SK-N-SH (cell line): ENCODE data around the gene SZRD1. TPM values are rescaled to one million over a fixed set of nuclear protein-coding genes. Genes with fewer than 3 reads are reported as not detected.
A peak's percentile ranks its signal among the peaks of the same experiment; 100 is the strongest.

Experiments used
- CTCF ChIA-PET: fragments of 300-600, 350-600 bp; formaldehyde crosslinking; extraction: SDS; loops from one replicate; lab custom pipeline; 2021; lab: Yijun Ruan, JAX
- POLR2A ChIA-PET: fragments of 350-600 bp; sonication (Branson Sonifier 250); formaldehyde crosslinking; extraction: SDS; loops from one replicate; lab custom pipeline; 2020; ENCODE audit warnings: antibody characterized with exemption, inconsistent platforms; lab: Yijun Ruan, JAX
- DNase-seq: peaks from one replicate; pipeline ENCODE4 v3.0.0; 2012
- H2AFZ ChIP-seq: fragments of 200-600 bp; sonication (generic); 2 replicates; pipeline ENCODE4 v1.8.1; 2016; ENCODE audit warnings: antibody characterized with exemption, mild to moderate bottlenecking, low read depth
- H3F3A ChIP-seq: fragments of 200-600 bp; sonication (generic); replicated peaks from 2 replicates; pipeline ENCODE3; 2016; ENCODE audit warnings: antibody characterized with exemption, mild to moderate bottlenecking; ENCODE audit not compliant: insufficient read depth
- H3K27ac ChIP-seq, 2 experiments: fragments of 200-500 bp in 1 of 2; fragments of 200-600 bp in 1 of 2; sonication (Bioruptor generic) in 1 of 2; sonication (generic), shearing (Covaris generic) in 1 of 2; 2 replicates each; pipeline versions ENCODE4 v1.5.1 to v1.6.1; 2014 to 2016; ENCODE audit warnings: low read depth in 2 of 2, inconsistent platforms in 1 of 2, low read length in 1 of 2, mild to moderate bottlenecking in 1 of 2, mixed read lengths in 1 of 2
- H3K27me3 ChIP-seq: fragments of 200-600 bp; sonication (generic), shearing (Covaris generic); 2 replicates; pipeline ENCODE4 v1.6.1; 2016; ENCODE audit warnings: mixed run types; ENCODE audit not compliant: insufficient read depth
- H3K36me3 ChIP-seq, 2 experiments: fragments of 200-500 bp in 1 of 2; fragments of 200-600 bp in 1 of 2; sonication (Bioruptor generic) in 1 of 2; sonication (generic) in 1 of 2; replicated peaks in 1 of 2; 2 replicates each; pipeline versions ENCODE3 to v1.5.1; 2014 to 2016; ENCODE audit warnings: low read length in 1 of 2, mild to moderate bottlenecking in 1 of 2; ENCODE audit not compliant: insufficient read depth in 2 of 2, control insufficient read depth in 1 of 2
- H3K4me1 ChIP-seq, 2 experiments: fragments of 200-500 bp in 1 of 2; fragments of 200-600 bp in 1 of 2; sonication (Bioruptor generic) in 1 of 2; sonication (generic), shearing (Covaris generic) in 1 of 2; 2 replicates each; pipeline versions ENCODE4 v1.5.1 to v1.6.1; 2014 to 2016; ENCODE audit warnings: low read depth in 1 of 2, low read length in 1 of 2, mixed run types in 1 of 2; ENCODE audit not compliant: insufficient read depth in 2 of 2, control insufficient read depth in 1 of 2
- H3K4me2 ChIP-seq: fragments of 200-600 bp; sonication (generic), shearing (Covaris generic); 2 replicates; pipeline ENCODE4 v1.6.1; 2017; ENCODE audit warnings: mixed run types
- H3K4me3 ChIP-seq, 2 experiments: fragments of 200-500 bp in 1 of 2; fragments of 200-600 bp in 1 of 2; sonication (Bioruptor generic) in 1 of 2; sonication (generic), shearing (Covaris generic) in 1 of 2; 2 replicates each; pipeline versions ENCODE4 v1.5.1 to v1.8.1; 2014 to 2016; ENCODE audit warnings: low read depth in 2 of 2, inconsistent platforms in 1 of 2, low read length in 1 of 2, mild to moderate bottlenecking in 1 of 2, mixed read lengths in 1 of 2, moderate library complexity in 1 of 2
- H3K79me2 ChIP-seq: fragments of 200-600 bp; sonication (generic); 2 replicates; pipeline ENCODE4 v1.8.1; 2017; ENCODE audit warnings: mild to moderate bottlenecking; ENCODE audit not compliant: insufficient read depth
- H3K9ac ChIP-seq: fragments of 200-600 bp; sonication (generic); 2 replicates; pipeline ENCODE4 v1.6.1; 2017; ENCODE audit warnings: mixed run types
- H3K9me2 ChIP-seq: fragments of 200-600 bp; sonication (generic); 2 replicates; pipeline ENCODE4 v1.6.1; 2017; ENCODE audit warnings: mixed run types
- H3K9me3 ChIP-seq: fragments of 200-600 bp; sonication (generic); 2 replicates; pipeline ENCODE4 v1.6.1; 2017; ENCODE audit warnings: mixed run types, mild to moderate bottlenecking, moderate library complexity
- H4K20me1 ChIP-seq: fragments of 200-600 bp; sonication (generic); 2 replicates; pipeline ENCODE4 v1.6.1; 2017; ENCODE audit warnings: mild to moderate bottlenecking, mixed run types; ENCODE audit not compliant: insufficient read depth
- CHD2 ChIP-seq: fragments of 150-350 bp; IDR thresholded peaks from 2 replicates; pipeline ENCODE4 v1.6.1; 2018; ENCODE audit warnings: low read length; ENCODE audit not compliant: partially characterized antibody
- CTCF ChIP-seq: fragments of 200-600 bp; sonication (generic); IDR thresholded peaks from 2 replicates; pipeline ENCODE4 v1.6.1; 2017; ENCODE audit warnings: antibody characterized with exemption, mild to moderate bottlenecking, moderate library complexity
- ELF1 ChIP-seq: IDR thresholded peaks from 2 replicates; pipeline ENCODE4 v1.4.0; 2012
- EZH2phosphoT487 ChIP-seq: fragments of 200-600 bp; sonication (generic); IDR thresholded peaks from 2 replicates; pipeline ENCODE4 v1.6.1; 2017; ENCODE audit warnings: low read depth, mixed run types, mild to moderate bottlenecking, antibody characterized with exemption, moderate library complexity, borderline replicate concordance
- FOSL2 ChIP-seq: IDR thresholded peaks from 2 replicates; pipeline ENCODE4 v1.4.0; 2012; ENCODE audit warnings: low read depth, mild to moderate bottlenecking, moderate library complexity, borderline replicate concordance
- FOXM1 ChIP-seq: IDR thresholded peaks from 2 replicates; pipeline ENCODE4 v1.4.0; 2012; ENCODE audit warnings: low read depth, mild to moderate bottlenecking
- GABPA ChIP-seq: IDR thresholded peaks from 2 replicates; pipeline ENCODE4 v1.4.0; 2012; ENCODE audit warnings: low read depth, mild to moderate bottlenecking
- GATA2 ChIP-seq: sonication (generic); formaldehyde crosslinking; IDR thresholded peaks from 2 replicates; pipeline ENCODE4 v1.5.0; 2020; ENCODE audit warnings: mild to moderate bottlenecking, missing genetic modification reagents
- JUND ChIP-seq: IDR thresholded peaks from 2 replicates; pipeline ENCODE4 v1.4.0; 2012
- MAX ChIP-seq: IDR thresholded peaks from 2 replicates; pipeline ENCODE4 v1.4.0; 2012; ENCODE audit warnings: low read depth
- MXI1 ChIP-seq: IDR thresholded peaks from 2 replicates; pipeline ENCODE4 v1.6.1; 2012; ENCODE audit warnings: mild to moderate bottlenecking, low read depth, low read length, improper control_type of control experiment
- RAD21 ChIP-seq: IDR thresholded peaks from 2 replicates; pipeline ENCODE4 v1.6.1; 2012; ENCODE audit warnings: mild to moderate bottlenecking, low read length
- RXRA ChIP-seq: IDR thresholded peaks from 2 replicates; pipeline ENCODE4 v1.4.0; 2012; ENCODE audit warnings: low read depth, mild to moderate bottlenecking, borderline replicate concordance
- SMC3 ChIP-seq: IDR thresholded peaks from 2 replicates; pipeline ENCODE4 v1.6.1; 2012; ENCODE audit warnings: low read depth, low read length, improper control_type of control experiment
- TCF12 ChIP-seq: IDR thresholded peaks from 2 replicates; pipeline ENCODE4 v1.4.0; 2012
- USF2 ChIP-seq: fragments of 150-350 bp; IDR thresholded peaks from 2 replicates; pipeline ENCODE4 v1.6.1; 2017; ENCODE audit warnings: antibody characterized with exemption, low read length, low read depth, borderline replicate concordance
- YY1 ChIP-seq: IDR thresholded peaks from 2 replicates; pipeline ENCODE4 v1.4.0; 2012; ENCODE audit warnings: low read depth, mild to moderate bottlenecking
- WGBS: methylation state at CpG from one replicate; pipeline ENCODE4 v1.1.6; 2017; ENCODE audit warnings: low lambda C conversion rate; 5-methylcytosine and 5-hydroxymethylcytosine counted together
- polyA plus RNA-seq, 3 experiments: library from polyadenylated mRNA; depleted of rRNA; stranded (reverse); fragments of >200 nt; gene quantifications; 2 replicates each; pipeline ENCODE4 v1.2.3, GENCODE V29; 2012
- TF ChIP-seq, protein P1 (sequence below): IDR thresholded peaks from 2 replicates; pipeline ENCODE4 v1.4.0; 2012; ENCODE audit warnings: low read depth, borderline replicate concordance
- TF ChIP-seq, protein P2 (sequence below): IDR thresholded peaks from 2 replicates; pipeline ENCODE4 v1.6.1; 2012; ENCODE audit warnings: mild to moderate bottlenecking, low read depth, low read length, moderate library complexity

SZRD1 gene
- polyA plus RNA-seq, 1 of the 3 experiments (the other 2 are of a cell fraction), result 119 TPM

GRCh38 chr1:16369821-16370220 is 2.8 kb downstream of the SZRD1 start:
- POLR2A ChIA-PET, result interaction anchor here (1.1 kb wide), 1 partner anchor 9 kb away, joined by 3 read pairs; no protein-coding TSS in a partner anchor
- TF ChIP-seq FOSL2 (no peak), GABPA (no peak), CHD2 (no peak)
- Histone ChIP-seq H3K9me2 (no peaks in the 10 kb centered on the region), H3K4me1 (peaks cover 9 to 30% of the 10 kb centered on the region in 2 experiments), H3K27me3 (no peaks in the 10 kb centered on the region), H3K9me3 (no peaks in the 10 kb centered on the region), H3K36me3 (peaks cover 2 to 5% of the 10 kb centered on the region in 2 experiments), H3K27ac (no peak overlapping the region), H4K20me1 (peaks cover 48% of the 10 kb centered on the region), H3K79me2 (peaks cover 74% of the 10 kb centered on the region), H3F3A (peaks cover 34% of the 10 kb centered on the region), H3K4me3 (no peak overlapping the region), H3K4me2 (0 out of 2 replicates have a peak overlapping the region, but pooled peaks have one; percentile 92), H3K9ac (no peak overlapping the region), H2AFZ (no peak overlapping the region)
- CTCF ChIA-PET, result interaction anchor here (1.6 kb wide), 1 partner anchor 582 kb away, joined by 3 read pairs; no protein-coding TSS in a partner anchor
- 94% methylated on average over 4 of the region's 4 CpGs for WGBS
- no peak for DNase-seq

GRCh38 chr1:16371725-16372124 is 4.7 kb downstream of the SZRD1 start:
- Histone ChIP-seq H3K4me2 (peak overlapping the region; percentile 59), H3K9ac (peak overlapping the region; percentile 8; the same call in 1 of the 2 replicates), H3K9me2 (no peaks in the 10 kb centered on the region), H3K4me1 (peaks cover 16 to 48% of the 10 kb centered on the region in 2 experiments), H4K20me1 (peaks cover 67% of the 10 kb centered on the region), H3F3A (peaks cover 50% of the 10 kb centered on the region), H3K9me3 (no peaks in the 10 kb centered on the region), H3K4me3 (no peak overlapping the region), H2AFZ (no peak overlapping the region), H3K27me3 (no peaks in the 10 kb centered on the region), H3K79me2 (peaks cover 94% of the 10 kb centered on the region), H3K36me3 (peaks cover 2 to 5% of the 10 kb centered on the region in 2 experiments), H3K27ac (peak overlapping the region in 1 of 2 experiments; percentile 79; a peak in 2 of 4 replicates)
- no peak for DNase-seq
- CTCF ChIA-PET, result interaction anchor here (1.1 to 3.4 kb wide), 3 partner anchors 9 to 290 kb away, joined by 3 to 17 read pairs (median 4); partner anchors contain the start of gene NECAP2
- POLR2A ChIA-PET, result no interaction called here
- WGBS, result 55% methylated on average over 5 of the region's 5 CpGs
- TF ChIP-seq, protein P1, sequence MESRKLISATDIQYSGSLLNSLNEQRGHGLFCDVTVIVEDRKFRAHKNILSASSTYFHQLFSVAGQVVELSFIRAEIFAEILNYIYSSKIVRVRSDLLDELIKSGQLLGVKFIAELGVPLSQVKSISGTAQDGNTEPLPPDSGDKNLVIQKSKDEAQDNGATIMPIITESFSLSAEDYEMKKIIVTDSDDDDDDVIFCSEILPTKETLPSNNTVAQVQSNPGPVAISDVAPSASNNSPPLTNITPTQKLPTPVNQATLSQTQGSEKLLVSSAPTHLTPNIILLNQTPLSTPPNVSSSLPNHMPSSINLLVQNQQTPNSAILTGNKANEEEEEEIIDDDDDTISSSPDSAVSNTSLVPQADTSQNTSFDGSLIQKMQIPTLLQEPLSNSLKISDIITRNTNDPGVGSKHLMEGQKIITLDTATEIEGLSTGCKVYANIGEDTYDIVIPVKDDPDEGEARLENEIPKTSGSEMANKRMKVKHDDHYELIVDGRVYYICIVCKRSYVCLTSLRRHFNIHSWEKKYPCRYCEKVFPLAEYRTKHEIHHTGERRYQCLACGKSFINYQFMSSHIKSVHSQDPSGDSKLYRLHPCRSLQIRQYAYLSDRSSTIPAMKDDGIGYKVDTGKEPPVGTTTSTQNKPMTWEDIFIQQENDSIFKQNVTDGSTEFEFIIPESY, result no peak
- TF ChIP-seq, protein P2, sequence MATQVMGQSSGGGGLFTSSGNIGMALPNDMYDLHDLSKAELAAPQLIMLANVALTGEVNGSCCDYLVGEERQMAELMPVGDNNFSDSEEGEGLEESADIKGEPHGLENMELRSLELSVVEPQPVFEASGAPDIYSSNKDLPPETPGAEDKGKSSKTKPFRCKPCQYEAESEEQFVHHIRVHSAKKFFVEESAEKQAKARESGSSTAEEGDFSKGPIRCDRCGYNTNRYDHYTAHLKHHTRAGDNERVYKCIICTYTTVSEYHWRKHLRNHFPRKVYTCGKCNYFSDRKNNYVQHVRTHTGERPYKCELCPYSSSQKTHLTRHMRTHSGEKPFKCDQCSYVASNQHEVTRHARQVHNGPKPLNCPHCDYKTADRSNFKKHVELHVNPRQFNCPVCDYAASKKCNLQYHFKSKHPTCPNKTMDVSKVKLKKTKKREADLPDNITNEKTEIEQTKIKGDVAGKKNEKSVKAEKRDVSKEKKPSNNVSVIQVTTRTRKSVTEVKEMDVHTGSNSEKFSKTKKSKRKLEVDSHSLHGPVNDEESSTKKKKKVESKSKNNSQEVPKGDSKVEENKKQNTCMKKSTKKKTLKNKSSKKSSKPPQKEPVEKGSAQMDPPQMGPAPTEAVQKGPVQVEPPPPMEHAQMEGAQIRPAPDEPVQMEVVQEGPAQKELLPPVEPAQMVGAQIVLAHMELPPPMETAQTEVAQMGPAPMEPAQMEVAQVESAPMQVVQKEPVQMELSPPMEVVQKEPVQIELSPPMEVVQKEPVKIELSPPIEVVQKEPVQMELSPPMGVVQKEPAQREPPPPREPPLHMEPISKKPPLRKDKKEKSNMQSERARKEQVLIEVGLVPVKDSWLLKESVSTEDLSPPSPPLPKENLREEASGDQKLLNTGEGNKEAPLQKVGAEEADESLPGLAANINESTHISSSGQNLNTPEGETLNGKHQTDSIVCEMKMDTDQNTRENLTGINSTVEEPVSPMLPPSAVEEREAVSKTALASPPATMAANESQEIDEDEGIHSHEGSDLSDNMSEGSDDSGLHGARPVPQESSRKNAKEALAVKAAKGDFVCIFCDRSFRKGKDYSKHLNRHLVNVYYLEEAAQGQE, result no peak
- TF ChIP-seq GATA2 (CRISPR knock-in tag) (no peak), FOXM1 (no peak), GABPA (no peak), EZH2phosphoT487 (no peak), CTCF (no peak), ELF1 (peak; percentile 30; the same call in 1 of the 2 replicates), SMC3 (no peak), YY1 (no peak), JUND (peak; percentile 65), MAX (no peak), USF2 (no peak), RAD21 (no peak), TCF12 (no peak), FOSL2 (peak; percentile 66; the same call in 1 of the 2 replicates), RXRA (no peak), CHD2 (no peak), MXI1 (no peak)
